Measurements from ENCODE around the gene CEP68.

DNA sequence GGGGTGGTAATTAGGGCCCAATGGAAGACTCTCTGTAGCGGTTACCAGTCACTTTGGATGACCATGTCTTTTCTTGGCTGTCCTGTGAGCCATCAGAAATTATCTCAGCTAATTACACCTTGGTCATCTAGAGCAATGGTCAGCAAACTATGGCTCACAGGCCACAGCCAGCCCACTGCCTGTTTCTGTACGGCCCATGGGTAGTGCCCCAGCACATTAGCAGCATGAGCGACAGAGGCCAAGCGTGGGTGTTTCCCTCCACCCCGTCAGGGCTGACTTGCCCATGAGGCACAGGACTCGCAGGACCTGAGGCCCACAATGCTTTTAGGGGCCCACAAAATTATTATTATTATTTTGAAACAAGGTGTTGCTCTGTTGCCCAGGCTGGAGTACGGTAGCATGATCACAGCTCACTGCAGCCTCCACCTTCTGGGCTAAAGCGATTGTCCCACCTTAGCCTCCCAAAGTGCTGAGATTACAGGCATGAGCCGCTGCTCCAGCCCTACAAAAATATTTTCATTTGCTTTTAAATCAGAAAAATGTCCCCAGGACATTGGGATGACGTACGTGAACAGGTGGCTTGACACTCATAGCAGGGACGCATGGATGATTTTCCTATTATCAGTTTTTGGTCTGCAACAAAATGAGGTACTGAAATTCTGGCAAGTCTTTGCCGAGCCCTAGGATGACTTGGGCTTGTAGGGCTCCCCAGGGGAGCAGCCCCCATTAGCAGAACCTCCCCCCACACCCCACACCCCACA lies 29.3 kb upstream of the CEP68 start:
- TF ChIP-seq CTCF (IDR thresholded peaks at IDR 0.05) (no peak), POLR2A (IDR thresholded peaks at IDR 0.05) (no peak)
